ENCODE data around the gene FLOT2. TPM values are rescaled to one million over a fixed set of nuclear protein-coding genes. Genes with fewer than 3 reads are reported as not detected.
A peak's percentile ranks its signal among the peaks of the same experiment; 100 is the strongest.

Gene FLOT2
- total and polyA plus RNA-seq, 7 experiments from 2014 or later, result 134 to 309 (median 228) TPM

GRCh38 chr17:28925912-28926365 is 28.4 kb upstream of the FLOT2 start:
- H3K27me3 Mint-ChIP-seq, result no peaks in the 10 kb centered on the region
- peaks cover 0 to 65% (median 42%) of the 10 kb centered on the region in 5 donors for H3K36me3 Mint-ChIP-seq
- H3K27me3 ChIP-seq (ENCODE audit: control insufficient read depth in 2 of 2, insufficient read depth in 2 of 2, low read length in 2 of 2), result no peaks in the 10 kb centered on the region
- peak overlapping the region; percentile 34 to 82 (median 60) for H3K4me3 Mint-ChIP-seq
- H3K36me3 ChIP-seq (ENCODE audit: control insufficient read depth in 2 of 3, insufficient read depth in 3 of 3, low read length in 3 of 3), result peaks cover 13 to 35% (median 16%) of the 10 kb centered on the region in 3 experiments
- peaks cover 26 to 38% of the 10 kb centered on the region in 2 donors for H3K4me1 ChIP-seq (ENCODE audit: control insufficient read depth in 2 of 2, insufficient read depth in 2 of 2, low read length in 2 of 2)
- DNase-seq, result peak in 7 of 9 donors; percentile 66 to 89 (median 82)
- peaks cover 0 to 5% (median 0%) of the 10 kb centered on the region in 11 donors for H3K9me3 Mint-ChIP-seq
- peaks cover 35 to 65% (median 54%) of the 10 kb centered on the region in 7 donors for H3K4me1 Mint-ChIP-seq
- intact Hi-C loops (cut with micrococcal nuclease), result loop anchor here (1.0 to 2.0 kb wide), 7 partner anchors 10 to 264 kb away; partner anchors contain the start of genes DHRS13 (in 1 of the 2), PHF12 (in 1 of the 2), SUPT6H (in 1 of the 2) and TRAF4 (in 1 of the 2)
- H3K27ac ChIP-seq (ENCODE audit: low read depth, low read length), result peak overlapping the region; percentile 88
- peak overlapping the region; percentile 31 for H3K4me3 ChIP-seq (ENCODE audit: low read length)
- no peaks in the 10 kb centered on the region for H3K9me3 ChIP-seq (ENCODE audit: control insufficient read depth in 2 of 3, low read length in 3 of 3)
- ATAC-seq, result peak; percentile 96
- peak overlapping the region; percentile 93 to 99 (median 96) for H3K27ac Mint-ChIP-seq
- ChIA-PET CTCF (interaction anchor here (0.5 to 1.7 kb wide), 9 partner anchors 8 to 199 kb away, joined by 3 to 8 read pairs (median 3); no protein-coding TSS in a partner anchor), POLR2A (interaction anchor here (0.6 to 5.2 kb wide), 20 partner anchors 8 to 376 kb away, joined by 3 to 93 read pairs (median 4); partner anchors contain the start of genes FAM222B, PHF12 and RPL23A)

- H3K27me3 Mint-ChIP-seq, result no peaks in the 10 kb centered on the region
Measured at GRCh38 chr17:28920201-28920600, 22.7 kb upstream of the FLOT2 start.

DNA sequence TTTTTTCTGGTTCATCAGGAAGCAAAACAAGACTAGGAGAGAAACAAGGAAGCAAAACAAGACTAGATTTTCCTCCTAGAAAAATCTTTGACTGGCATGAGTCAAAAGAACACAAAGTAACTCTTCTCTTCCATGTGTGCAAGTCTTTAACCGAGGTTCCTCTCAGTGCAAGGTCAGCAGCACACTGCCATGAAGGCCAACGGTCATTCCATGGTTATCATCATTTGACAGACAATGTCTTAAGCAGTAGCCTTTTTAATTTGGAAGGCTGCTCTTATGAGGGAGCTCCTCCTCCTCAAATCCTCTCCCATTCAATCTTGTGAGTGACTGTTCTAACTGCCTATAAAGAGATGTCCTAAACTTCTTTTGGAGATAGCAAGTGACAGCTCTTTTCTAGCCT is 20.8 kb upstream of the FLOT2 start:
- no peak for ATAC-seq
- intact Hi-C loops (cut with micrococcal nuclease), result loop anchor here in 1 of 2 donors (5.0 kb wide), 1 partner anchor 34 kb away; the partner anchor contains the start of gene PHF12
- CTCF ChIA-PET, result interaction anchor here (0.9 to 8.2 kb wide), 8 partner anchors 8 to 271 kb away, joined by 3 to 54 read pairs (median 4); partner anchors contain the start of gene TLCD1
- H3K27ac ChIP-seq (ENCODE audit: low read depth, low read length), result no peak overlapping the region
- H3K36me3 ChIP-seq (ENCODE audit: control insufficient read depth in 2 of 3, insufficient read depth in 3 of 3, low read length in 3 of 3), result peaks cover 55 to 90% (median 58%) of the 10 kb centered on the region in 3 experiments
- no peaks in the 10 kb centered on the region for H3K27me3 ChIP-seq (ENCODE audit: control insufficient read depth in 2 of 2, insufficient read depth in 2 of 2, low read length in 2 of 2)
- no peaks in the 10 kb centered on the region for H3K9me3 ChIP-seq (ENCODE audit: control insufficient read depth in 2 of 3, low read length in 3 of 3)
- no peak overlapping the region for H3K4me3 Mint-ChIP-seq
- peaks cover 0 to 2% (median 0%) of the 10 kb centered on the region in 11 donors for H3K9me3 Mint-ChIP-seq
- H3K27ac Mint-ChIP-seq, result peak overlapping the region in 5 of 9 donors; percentile 36 to 82 (median 46)
- H3K4me1 Mint-ChIP-seq, result peaks cover 0 to 10% (median 6%) of the 10 kb centered on the region in 7 donors
- no peak for DNase-seq
- peaks cover 12 to 56% (median 27%) of the 10 kb centered on the region in 5 donors for H3K36me3 Mint-ChIP-seq
- POLR2A ChIA-PET, result interaction anchor here (0.8 to 3.2 kb wide), 2 partner anchors 12 to 32 kb away, joined by 3 to 12 read pairs; no protein-coding TSS in a partner anchor
- H3K4me1 ChIP-seq (ENCODE audit: control insufficient read depth in 2 of 2, insufficient read depth in 2 of 2, low read length in 2 of 2), result no peaks in the 10 kb centered on the region
- H3K4me3 ChIP-seq (ENCODE audit: low read length), result no peak overlapping the region
- no peaks in the 10 kb centered on the region for H3K27me3 Mint-ChIP-seq

More at GRCh38 chr17:28920201-28920600, 22.7 kb upstream of the FLOT2 start:
- intact Hi-C loops (cut with micrococcal nuclease), result no loop called here
- H3K4me3 Mint-ChIP-seq, result no peak overlapping the region
- H3K36me3 Mint-ChIP-seq, result peaks cover 7 to 67% (median 33%) of the 10 kb centered on the region in 5 donors
- CTCF ChIA-PET, result interaction anchor here (0.5 to 8.2 kb wide), 2 partner anchors 157 to 297 kb away, joined by 3 to 54 read pairs; no protein-coding TSS in a partner anchor
- no peaks in the 10 kb centered on the region for H3K9me3 ChIP-seq (ENCODE audit: control insufficient read depth in 2 of 3, low read length in 3 of 3)
- H3K27me3 ChIP-seq (ENCODE audit: control insufficient read depth in 2 of 2, insufficient read depth in 2 of 2, low read length in 2 of 2), result no peaks in the 10 kb centered on the region
- H3K36me3 ChIP-seq (ENCODE audit: control insufficient read depth in 2 of 3, insufficient read depth in 3 of 3, low read length in 3 of 3), result peaks cover 52 to 87% (median 55%) of the 10 kb centered on the region in 3 experiments
- POLR2A ChIA-PET, result interaction anchor here (1.6 to 2.7 kb wide), 3 partner anchors 17 to 31 kb away, joined by 4 to 7 read pairs (median 7); partner anchors contain the start of gene PHF12
- DNase-seq (no peak), ATAC-seq (no peak)
- H3K27ac ChIP-seq (ENCODE audit: low read depth, low read length), result no peak overlapping the region
- no peak overlapping the region for H3K4me3 ChIP-seq (ENCODE audit: low read length)
- peaks cover 2 to 9% of the 10 kb centered on the region in 2 donors for H3K4me1 ChIP-seq (ENCODE audit: control insufficient read depth in 2 of 2, insufficient read depth in 2 of 2, low read length in 2 of 2)
- H3K4me1 Mint-ChIP-seq, result peaks cover 3 to 23% (median 17%) of the 10 kb centered on the region in 7 donors
- peak overlapping the region in 7 of 9 donors; percentile 16 to 78 (median 60) for H3K27ac Mint-ChIP-seq
- H3K9me3 Mint-ChIP-seq, result peaks cover 0 to 2% (median 0%) of the 10 kb centered on the region in 11 donors

GRCh38 chr17:28917465-28917864 is 19.9 kb upstream of the FLOT2 start:
- Histone ChIP-seq H3K4me3 (ENCODE audit: low read length) (no peak overlapping the region), H3K27me3 (ENCODE audit: control insufficient read depth in 2 of 2, insufficient read depth in 2 of 2, low read length in 2 of 2) (no peaks in the 10 kb centered on the region), H3K36me3 (ENCODE audit: control insufficient read depth in 2 of 3, insufficient read depth in 3 of 3, low read length in 3 of 3) (peaks cover 56 to 94% (median 64%) of the 10 kb centered on the region in 3 experiments), H3K9me3 (ENCODE audit: control insufficient read depth in 2 of 3, low read length in 3 of 3) (no peaks in the 10 kb centered on the region), H3K4me1 (ENCODE audit: control insufficient read depth in 2 of 2, insufficient read depth in 2 of 2, low read length in 2 of 2) (no peaks in the 10 kb centered on the region), H3K27ac (ENCODE audit: low read depth, low read length) (peak overlapping the region; percentile 15)
- ATAC-seq, result no peak
- DNase-seq, result no peak
- peaks cover 0 to 2% (median 0%) of the 10 kb centered on the region in 11 donors for H3K9me3 Mint-ChIP-seq
- CTCF ChIA-PET, result interaction anchor here (0.9 to 8.2 kb wide), 6 partner anchors 9 to 191 kb away, joined by 3 to 54 read pairs (median 8); partner anchors contain the start of gene TLCD1
- H3K27ac Mint-ChIP-seq, result peak overlapping the region in 5 of 9 donors; percentile 16 to 46 (median 37)
- H3K4me3 Mint-ChIP-seq, result no peak overlapping the region
- peaks cover 0 to 9% (median 6%) of the 10 kb centered on the region in 7 donors for H3K4me1 Mint-ChIP-seq
- POLR2A ChIA-PET, result interaction anchor here (0.6 to 3.2 kb wide), 4 partner anchors 12 to 33 kb away, joined by 3 to 12 read pairs (median 4); no protein-coding TSS in a partner anchor
- intact Hi-C loops (cut with micrococcal nuclease), result loop anchor here (2.0 to 5.0 kb wide), 2 partner anchors 35 to 191 kb away; partner anchors contain the start of genes PHF12 (in 1 of the 2) and TLCD1 (in 1 of the 2)
- peaks cover 12 to 56% (median 22%) of the 10 kb centered on the region in 5 donors for H3K36me3 Mint-ChIP-seq
- H3K27me3 Mint-ChIP-seq, result no peaks in the 10 kb centered on the region

GRCh38 chr17:28917029-28917428 is 19.5 kb upstream of the FLOT2 start:
- Histone ChIP-seq H3K27me3 (ENCODE audit: control insufficient read depth in 2 of 2, insufficient read depth in 2 of 2, low read length in 2 of 2) (no peaks in the 10 kb centered on the region), H3K4me3 (ENCODE audit: low read length) (no peak overlapping the region), H3K4me1 (ENCODE audit: control insufficient read depth in 2 of 2, insufficient read depth in 2 of 2, low read length in 2 of 2) (no peaks in the 10 kb centered on the region), H3K36me3 (ENCODE audit: control insufficient read depth in 2 of 3, insufficient read depth in 3 of 3, low read length in 3 of 3) (peaks cover 56 to 95% (median 68%) of the 10 kb centered on the region in 3 experiments), H3K9me3 (ENCODE audit: control insufficient read depth in 2 of 3, low read length in 3 of 3) (no peaks in the 10 kb centered on the region), H3K27ac (ENCODE audit: low read depth, low read length) (peak overlapping the region; percentile 15)
- no peak for DNase-seq
- intact Hi-C loops (cut with micrococcal nuclease), result loop anchor here (2.0 to 5.0 kb wide), 2 partner anchors 35 to 190 kb away; partner anchors contain the start of genes PHF12 (in 1 of the 2) and TLCD1 (in 1 of the 2)
- Mint-ChIP-seq H3K4me1 (peaks cover 0 to 9% (median 6%) of the 10 kb centered on the region in 7 donors), H3K27me3 (no peaks in the 10 kb centered on the region), H3K4me3 (no peak overlapping the region), H3K9me3 (peaks cover 0 to 2% (median 0%) of the 10 kb centered on the region in 11 donors), H3K27ac (peak overlapping the region in 7 of 9 donors; percentile 37 to 93 (median 63)), H3K36me3 (peaks cover 12 to 59% (median 21%) of the 10 kb centered on the region in 5 donors)
- POLR2A ChIA-PET, result interaction anchor here (1.0 to 3.2 kb wide), 3 partner anchors 13 to 33 kb away, joined by 3 to 12 read pairs (median 4); no protein-coding TSS in a partner anchor
- no peak for ATAC-seq
- CTCF ChIA-PET, result interaction anchor here (0.6 to 8.2 kb wide), 8 partner anchors 9 to 190 kb away, joined by 3 to 54 read pairs (median 4); partner anchors contain the start of gene TLCD1

All from naive thymus-derived CD4-positive, alpha-beta T cell (primary cell).